NCI-H510A treated with DMSO at 0.1 percent for 48 hours (cell line): Measurements from ENCODE around the gene PLD5.
A peak's percentile ranks its signal among the peaks of the same experiment; 100 is the strongest.
"Not testable (repeated sequence)": the region's sequence is repeated elsewhere in the genome, so short reads cannot be mapped to it uniquely, and the experiment has no call there.

Source experiments
- DNase-seq: peaks from one replicate; lab custom pipeline; 2025; lab: John Stamatoyannopoulos, UW

The PLD5 gene

DNA sequence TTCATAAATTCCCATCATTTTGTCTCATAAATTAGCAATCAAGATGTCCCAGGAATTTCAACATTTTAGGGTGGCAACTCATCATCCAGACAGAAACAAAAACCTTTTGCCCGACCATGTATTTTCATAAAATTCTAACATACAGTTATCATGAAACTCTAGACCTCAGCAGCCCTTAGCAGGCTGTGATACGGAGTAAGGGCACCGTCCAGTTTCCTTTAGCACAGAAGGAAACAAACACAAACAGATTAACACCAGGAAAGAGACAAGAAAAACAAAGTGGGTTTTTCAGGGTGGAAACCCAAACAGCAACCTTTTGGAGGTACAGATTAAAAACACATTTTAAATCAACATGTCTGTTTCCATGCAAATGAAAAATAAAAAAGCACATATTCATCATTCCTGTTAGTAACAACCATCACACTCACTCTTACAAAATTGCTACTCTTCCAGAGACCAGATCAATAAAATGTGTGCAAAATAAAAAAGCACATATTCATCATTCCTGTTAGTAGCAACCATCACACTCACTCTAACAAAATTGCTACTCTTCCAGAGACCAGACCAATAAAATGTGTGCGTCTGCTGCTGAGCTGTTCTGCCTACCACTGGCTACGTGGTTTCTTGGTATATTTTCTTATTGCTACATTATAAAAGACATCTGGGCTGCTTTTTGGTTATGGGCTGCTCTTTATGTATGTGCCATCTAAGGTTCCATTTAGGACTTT, 241.6 kb downstream of the PLD5 start:
- not testable (repeated sequence) for DNase-seq

GRCh38 chr1:242278406-242278805, 246.1 kb downstream of the PLD5 start:
- DNase-seq, result not testable (repeated sequence)

- DNase-seq, result not testable (repeated sequence)
Observed at GRCh38 chr1:242276769-242277168, 247.7 kb downstream of the PLD5 start.

DNA sequence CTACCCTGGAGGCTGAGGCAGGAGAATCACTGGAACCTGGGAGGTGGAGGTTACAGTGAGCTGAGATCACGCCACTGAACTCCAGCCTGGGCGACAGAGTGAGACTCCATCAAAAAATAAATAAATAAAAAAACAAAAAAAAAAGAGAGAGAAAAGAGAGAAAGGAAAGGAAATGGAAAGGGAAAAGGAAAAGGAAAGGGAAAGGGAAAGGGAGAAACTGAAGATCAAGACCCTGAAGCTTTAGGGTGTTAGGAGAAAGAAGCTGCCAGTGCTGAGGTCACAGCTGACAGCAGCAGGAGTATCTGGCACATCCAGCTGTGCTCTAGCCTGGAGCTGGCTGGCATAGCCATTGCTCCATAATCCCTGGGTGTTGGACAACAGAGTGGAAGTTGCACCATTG, 257.5 kb downstream of the PLD5 start:
- DNase-seq, result not testable (repeated sequence)

- DNase-seq, result not testable (repeated sequence)
Observed at GRCh38 chr1:242264419-242264818, 260.1 kb downstream of the PLD5 start.

DNA sequence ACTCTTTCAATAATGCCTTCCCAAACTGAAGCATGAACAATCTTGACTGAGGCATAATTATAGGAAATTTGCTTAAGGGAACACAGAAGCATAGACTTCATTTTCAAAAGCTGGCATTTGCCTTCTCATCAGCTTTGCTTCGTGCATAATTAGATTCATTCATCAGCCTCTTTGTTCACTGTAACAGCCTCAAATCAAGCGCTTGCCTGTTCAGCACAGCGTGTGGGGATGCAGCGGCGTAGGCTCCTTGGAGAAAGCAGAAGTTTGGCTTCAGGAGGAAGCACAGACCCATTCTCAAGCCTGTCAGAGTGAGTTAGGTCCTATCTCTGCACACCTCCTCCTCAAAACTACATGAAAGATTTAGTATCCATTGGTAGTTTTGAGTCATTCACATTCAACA, 279.2 kb downstream of the PLD5 start:
- DNase-seq, result no peak

GRCh38 chr1:242243472-242243871, 281.0 kb downstream of the PLD5 start:
- no peak for DNase-seq

DNA sequence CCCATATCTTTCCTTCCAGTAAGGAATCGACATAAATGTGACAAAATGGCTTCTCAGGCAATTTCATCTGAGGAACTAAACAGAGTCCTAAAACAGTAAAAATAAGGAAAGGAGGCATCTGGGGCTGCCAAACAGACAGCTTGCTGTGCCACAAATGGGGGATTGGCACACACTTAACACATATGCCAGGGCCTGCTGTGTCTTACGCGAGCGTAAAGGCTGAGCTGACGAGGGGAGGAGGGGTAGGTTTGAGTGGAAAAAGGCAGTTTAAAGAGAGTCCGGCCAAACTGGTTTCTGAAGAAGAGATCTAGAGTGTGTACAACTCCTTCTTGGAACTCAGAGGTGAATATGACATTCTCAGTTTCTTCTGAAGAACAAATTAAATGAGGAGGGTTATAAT, 281.5 kb downstream of the PLD5 start:
- no peak for DNase-seq

- DNase-seq, result no peak
Observed at GRCh38 chr1:242241936-242242335, 282.6 kb downstream of the PLD5 start.

GRCh38 chr1:242240691-242241090, 283.8 kb downstream of the PLD5 start:
- DNase-seq, result no peak

DNA sequence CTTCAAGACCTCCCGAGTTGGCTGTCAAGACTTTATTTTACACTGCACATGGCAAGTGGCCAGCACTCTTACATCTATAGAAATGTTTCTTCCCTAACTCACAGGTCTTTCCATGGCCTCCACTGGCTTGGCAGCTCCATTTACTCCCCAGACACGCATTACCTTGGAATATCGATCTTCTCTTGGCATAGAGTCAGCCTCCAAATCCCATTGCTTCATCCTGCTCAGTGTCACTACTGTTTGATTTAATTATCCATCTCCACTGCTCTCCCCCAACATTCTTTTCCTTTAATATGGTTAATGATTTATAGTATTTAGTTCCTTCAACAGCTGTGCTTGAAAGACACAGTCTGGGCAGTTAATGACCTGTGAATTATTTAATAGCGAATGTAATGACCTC, 284.4 kb downstream of the PLD5 start:
- no peak for DNase-seq

DNA sequence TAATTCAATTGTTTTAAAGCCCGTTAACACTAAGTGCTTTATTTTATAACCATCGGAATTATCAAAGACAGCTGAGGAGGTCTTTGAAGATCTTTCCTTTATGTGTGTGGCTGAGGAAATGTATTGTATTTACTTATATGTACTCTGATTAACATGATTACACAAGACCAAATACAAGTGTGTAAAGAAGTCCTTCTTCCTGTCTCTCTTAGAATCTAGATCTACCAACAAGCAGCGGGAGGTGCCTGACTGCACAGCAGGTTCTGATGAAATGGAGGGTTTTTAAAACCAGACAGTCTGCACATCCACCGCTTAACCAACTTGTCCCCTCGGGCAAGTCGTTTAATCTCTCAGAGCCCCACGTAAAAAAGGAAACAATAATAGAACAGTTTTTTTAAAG, 285.1 kb downstream of the PLD5 start:
- peak; percentile 2 for DNase-seq

- DNase-seq, result no peak
Observed at GRCh38 chr1:242237051-242237450, 287.4 kb downstream of the PLD5 start.

GRCh38 chr1:242228991-242229390, 295.5 kb downstream of the PLD5 start:
- DNase-seq, result no peak

GRCh38 chr1:242225767-242226573, 298.5 kb downstream of the PLD5 start:
- peak; percentile 6 for DNase-seq

GRCh38 chr1:242224878-242225766, 299.4 kb downstream of the PLD5 start:
- DNase-seq, result not testable (repeated sequence)

DNA sequence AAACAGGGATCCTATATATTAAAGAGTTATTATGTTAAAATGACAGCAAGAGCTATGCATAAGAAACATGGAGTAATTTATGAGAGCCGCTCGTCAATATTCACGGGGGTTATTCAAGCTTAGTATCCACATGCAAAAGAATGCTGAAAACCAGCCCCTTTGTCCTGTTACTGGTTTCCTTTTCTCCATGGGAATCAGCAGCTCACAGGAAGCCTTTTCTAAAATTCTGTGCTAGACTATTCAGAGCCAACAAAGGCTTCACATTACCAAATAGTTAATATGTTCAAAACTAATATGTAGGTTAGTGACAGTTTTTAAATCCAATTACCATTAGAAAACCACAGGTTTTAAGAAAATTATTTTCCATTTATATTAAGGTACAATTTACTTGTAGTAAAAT, 300.0 kb downstream of the PLD5 start:
- no peak for DNase-seq

DNA sequence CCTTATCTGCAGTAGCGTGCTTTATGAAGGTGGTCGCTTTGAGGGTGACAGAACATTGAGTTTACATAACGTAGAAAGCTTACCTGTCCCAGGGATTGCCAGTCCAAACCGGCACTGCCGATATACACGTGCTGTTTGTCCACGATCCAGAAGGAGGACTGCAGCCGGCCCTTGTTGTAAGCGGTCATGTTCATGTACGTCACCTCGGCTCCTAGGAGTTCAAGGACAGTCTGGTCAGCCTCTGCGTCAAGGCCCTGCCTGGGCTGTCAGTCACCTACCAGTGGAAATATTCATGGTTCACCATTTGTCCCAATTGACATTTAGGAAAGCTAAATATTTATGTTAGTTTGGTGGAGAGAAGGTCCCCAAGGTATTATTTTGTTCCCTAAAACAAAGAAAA, 304.6 kb downstream of the PLD5 start:
- DNase-seq, result no peak

GRCh38 chr1:242219298-242219901, 305.1 kb downstream of the PLD5 start:
- DNase-seq, result no peak

- no peak for DNase-seq
Observed at GRCh38 chr1:242216368-242216767, 308.1 kb downstream of the PLD5 start.

GRCh38 chr1:242214455-242214854, 310.0 kb downstream of the PLD5 start:
- not testable (repeated sequence) for DNase-seq

- DNase-seq, result not testable (repeated sequence)
Observed at GRCh38 chr1:242212961-242213360, 311.5 kb downstream of the PLD5 start.
